Rectal smooth muscle tissue (tissue), 1 donor: Measurements from ENCODE around the gene DHRS12.

ENCODE experiments used
- H3K27ac ChIP-seq: one replicate; pipeline ENCODE4 v1.7.0; 2013; ENCODE audit warnings: low read depth, low read length, inconsistent platforms
- H3K27me3 ChIP-seq: one replicate; pipeline ENCODE4 v1.7.0; 2013; ENCODE audit warnings: low read length; ENCODE audit not compliant: control insufficient read depth, insufficient read depth
- H3K36me3 ChIP-seq: one replicate; pipeline ENCODE4 v1.7.0; 2013; ENCODE audit warnings: low read length; ENCODE audit not compliant: control insufficient read depth, insufficient read depth
- H3K4me1 ChIP-seq: one replicate; pipeline ENCODE4 v1.7.0; 2013; ENCODE audit warnings: low read length; ENCODE audit not compliant: control insufficient read depth, insufficient read depth
- H3K4me3 ChIP-seq: one replicate; pipeline ENCODE4 v1.7.0; 2013; ENCODE audit warnings: low read length
- H3K9ac ChIP-seq: one replicate; pipeline ENCODE4 v1.7.0; 2013; ENCODE audit warnings: low read length

Gene DHRS12, protein sequence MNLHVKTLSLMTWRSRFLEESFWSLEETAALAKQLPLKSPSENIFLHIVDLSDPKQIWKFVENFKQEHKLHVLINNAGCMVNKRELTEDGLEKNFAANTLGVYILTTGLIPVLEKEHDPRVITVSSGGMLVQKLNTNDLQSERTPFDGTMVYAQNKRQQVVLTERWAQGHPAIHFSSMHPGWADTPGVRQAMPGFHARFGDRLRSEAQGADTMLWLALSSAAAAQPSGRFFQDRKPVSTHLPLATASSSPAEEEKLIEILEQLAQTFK

GRCh38 chr13:51803422-51804294 is at the start of gene DHRS12:
TSS of gene DHRS12 (minus strand) at chr13:51804163. CDS start at chr13:51799659, 4,504 bp downstream.
- Histone ChIP-seq H3K9ac (peak within 1 kb of the TSS; percentile 98), H3K27me3 (no peaks in the 10 kb centered on the region), H3K4me3 (peak within 1 kb of the TSS; percentile 87), H3K36me3 (no peaks in the 10 kb centered on the region), H3K4me1 (peaks cover 24% of the 10 kb centered on the region), H3K27ac (peak within 1 kb of the TSS; percentile 97)

GRCh38 chr13:51849145-51850101 is 45.5 kb upstream of the DHRS12 start:
- no peak overlapping the region for H3K4me3 ChIP-seq
- no peak overlapping the region for H3K27ac ChIP-seq
- no peaks in the 10 kb centered on the region for H3K4me1 ChIP-seq
- no peaks in the 10 kb centered on the region for H3K36me3 ChIP-seq
- H3K9ac ChIP-seq: no peak overlapping the region
- H3K27me3 ChIP-seq: no peaks in the 10 kb centered on the region

GRCh38 chr13:51848674-51849073 is 44.7 kb upstream of the DHRS12 start:
- H3K4me1 ChIP-seq: no peaks in the 10 kb centered on the region
- no peak overlapping the region for H3K27ac ChIP-seq
- no peak overlapping the region for H3K9ac ChIP-seq
- H3K27me3 ChIP-seq: no peaks in the 10 kb centered on the region
- H3K36me3 ChIP-seq: no peaks in the 10 kb centered on the region
- H3K4me3 ChIP-seq: no peak overlapping the region

DNA sequence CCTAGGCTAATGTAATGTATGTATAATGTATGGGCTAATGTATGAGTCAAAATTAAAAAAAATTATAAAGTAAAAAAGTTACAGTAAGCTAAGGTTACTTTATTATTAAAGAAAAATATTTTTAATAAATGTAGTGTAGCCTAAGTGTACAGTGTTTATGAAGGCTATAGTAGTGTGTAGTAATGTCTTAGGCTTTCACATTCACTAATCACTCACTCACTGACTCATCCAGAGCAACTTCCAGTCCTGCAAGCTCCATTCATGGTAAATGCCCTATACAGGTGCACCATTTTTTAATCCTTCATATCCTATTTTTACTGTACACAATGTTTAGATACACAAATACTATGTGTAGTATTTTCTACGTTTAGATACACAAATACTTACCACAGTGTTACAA is 42.8 kb upstream of the DHRS12 start:
- H3K9ac ChIP-seq: no peak overlapping the region
- no peaks in the 10 kb centered on the region for H3K27me3 ChIP-seq
- no peaks in the 10 kb centered on the region for H3K36me3 ChIP-seq
- H3K4me3 ChIP-seq: no peak overlapping the region
- H3K4me1 ChIP-seq: no peaks in the 10 kb centered on the region
- no peak overlapping the region for H3K27ac ChIP-seq

GRCh38 chr13:51845574-51846318 is 41.8 kb upstream of the DHRS12 start:
- H3K36me3 ChIP-seq: no peaks in the 10 kb centered on the region
- H3K9ac ChIP-seq: no peak overlapping the region
- H3K27me3 ChIP-seq: no peaks in the 10 kb centered on the region
- no peaks in the 10 kb centered on the region for H3K4me1 ChIP-seq
- H3K27ac ChIP-seq: no peak overlapping the region
- no peak overlapping the region for H3K4me3 ChIP-seq

DNA sequence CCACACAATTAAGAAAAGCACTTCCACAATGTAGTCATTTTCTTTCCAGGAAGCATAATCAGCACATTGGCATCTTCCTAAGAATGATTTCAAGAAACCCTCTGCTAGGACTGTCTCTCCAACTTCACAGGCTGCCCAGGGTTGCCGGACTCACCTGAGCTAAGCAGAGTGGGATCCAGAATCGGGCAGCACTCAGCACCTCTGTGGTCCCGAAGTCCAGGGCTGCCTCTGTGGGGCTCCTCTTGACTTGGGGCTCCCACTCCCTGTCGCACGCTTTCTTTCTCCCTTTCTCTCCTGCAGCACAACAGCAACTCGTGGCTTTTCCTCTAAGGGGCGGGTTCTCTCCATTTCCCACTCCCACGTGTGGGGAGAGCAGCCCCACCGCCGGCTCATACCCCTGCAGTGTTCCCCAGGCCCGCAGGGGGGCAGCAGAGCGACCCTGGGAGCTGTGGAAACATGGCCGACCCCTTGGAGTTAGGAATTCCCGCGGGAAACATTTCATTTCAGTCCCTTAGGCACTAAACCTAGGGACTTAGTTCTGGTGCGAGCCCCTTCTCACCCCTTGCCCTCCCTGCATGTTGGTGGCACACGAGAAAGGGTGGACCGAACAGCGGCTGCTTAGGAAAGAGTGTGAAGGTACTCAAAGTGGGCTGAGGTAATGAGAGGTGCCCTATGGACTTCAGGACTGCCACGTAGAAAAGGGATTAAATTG is 41.1 kb upstream of the DHRS12 start, which contains the start of gene TMEM272:
Gene TMEM272, minus strand, starts transcription at position 316 of the 712 bp plus-strand sequence. CDS start 6,647 bp downstream, outside the sequence.
- Histone ChIP-seq H3K4me3 (no peak within 1 kb of the TSS), H3K27me3 (no peaks in the 10 kb centered on the region), H3K9ac (no peak within 1 kb of the TSS), H3K27ac (no peak within 1 kb of the TSS), H3K36me3 (no peaks in the 10 kb centered on the region), H3K4me1 (no peaks in the 10 kb centered on the region)

DNA sequence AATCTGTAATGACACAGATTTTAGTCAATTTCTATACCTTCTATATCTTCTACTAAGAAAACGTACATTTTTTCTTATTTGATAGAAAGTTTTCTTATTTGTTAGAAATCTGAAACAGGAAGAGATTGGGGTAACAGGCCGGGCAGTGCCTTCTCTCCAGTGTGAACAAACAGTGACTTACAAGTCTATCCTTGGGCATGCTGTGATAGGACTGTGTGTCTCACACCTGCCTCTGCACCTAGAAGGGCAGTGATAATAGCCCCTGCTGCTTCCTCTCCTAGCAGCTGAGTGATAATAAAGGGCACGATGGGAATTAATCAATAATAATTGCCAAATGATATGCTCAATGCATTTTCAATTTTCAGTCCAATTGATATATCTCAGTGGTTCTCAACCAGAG is 39.6 kb upstream of the DHRS12 start:
- Histone ChIP-seq H3K4me3 (no peak overlapping the region), H3K27ac (no peak overlapping the region), H3K4me1 (no peaks in the 10 kb centered on the region), H3K9ac (no peak overlapping the region), H3K36me3 (no peaks in the 10 kb centered on the region), H3K27me3 (no peaks in the 10 kb centered on the region)

DNA sequence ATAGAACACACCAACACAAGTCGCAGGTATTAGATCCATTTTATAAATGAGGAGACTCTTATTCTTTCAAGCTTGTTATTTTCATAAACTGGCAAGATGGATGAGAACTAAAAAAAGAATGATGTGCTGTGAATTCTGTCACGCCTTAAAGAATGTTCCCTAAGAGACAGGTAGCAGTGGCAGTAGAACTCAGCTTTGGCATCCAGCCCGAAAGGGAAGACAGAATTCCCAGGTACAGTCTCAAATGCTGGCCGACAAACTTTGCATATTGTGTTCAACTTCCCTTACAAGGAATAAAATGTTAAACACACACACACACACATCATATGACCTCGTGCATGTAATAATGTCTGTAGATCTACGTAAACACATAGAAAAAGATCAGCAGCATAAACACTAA is 37.8 kb upstream of the DHRS12 start:
- Histone ChIP-seq H3K4me1 (no peaks in the 10 kb centered on the region), H3K36me3 (no peaks in the 10 kb centered on the region), H3K27me3 (no peaks in the 10 kb centered on the region), H3K27ac (no peak overlapping the region), H3K9ac (no peak overlapping the region), H3K4me3 (no peak overlapping the region)

GRCh38 chr13:51840917-51841316 is 37.0 kb upstream of the DHRS12 start:
- H3K27ac ChIP-seq: no peak overlapping the region
- H3K4me1 ChIP-seq: no peaks in the 10 kb centered on the region
- H3K27me3 ChIP-seq: no peaks in the 10 kb centered on the region
- H3K36me3 ChIP-seq: no peaks in the 10 kb centered on the region
- H3K4me3 ChIP-seq: no peak overlapping the region
- H3K9ac ChIP-seq: no peak overlapping the region

DNA sequence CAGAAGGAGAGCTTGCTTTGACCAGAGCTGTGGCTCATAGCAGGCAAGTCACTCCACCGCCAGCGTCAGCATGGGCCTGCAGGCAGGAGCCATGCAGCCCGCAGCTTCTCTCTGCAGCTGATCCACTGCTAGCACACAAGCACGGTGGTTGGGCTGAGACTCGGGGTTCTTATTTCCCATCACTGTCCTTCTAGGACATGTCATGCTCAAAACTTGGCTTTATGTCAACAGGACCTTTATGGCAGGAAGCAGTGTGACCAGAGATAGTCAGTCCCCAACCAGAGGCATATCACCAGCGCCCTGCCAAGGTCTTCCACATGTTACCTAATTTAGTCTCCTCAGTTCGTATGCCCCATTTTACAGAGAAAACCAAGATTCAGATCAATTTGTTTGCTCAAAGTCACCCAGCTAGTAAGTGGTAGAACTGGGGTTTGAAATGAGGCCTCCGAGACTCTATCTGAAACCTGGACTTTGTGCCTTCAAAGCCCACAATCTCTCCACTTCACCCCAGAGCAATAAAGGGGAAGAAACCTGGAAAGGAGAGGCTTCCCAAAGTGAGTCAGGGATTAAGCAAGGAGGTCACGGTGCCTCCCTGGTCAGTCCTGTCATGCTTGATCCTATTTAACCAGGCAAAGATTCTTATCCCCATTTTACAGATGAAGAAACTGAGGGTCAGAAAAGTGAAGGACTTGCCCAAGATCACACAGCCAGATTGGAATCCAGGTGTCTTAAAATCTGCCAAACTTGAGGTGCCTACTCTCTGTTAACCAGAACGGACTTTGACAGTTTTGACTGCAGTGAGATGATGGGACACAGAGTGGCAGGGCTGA is 36.0 kb upstream of the DHRS12 start:
- H3K9ac ChIP-seq: no peak overlapping the region
- H3K4me3 ChIP-seq: no peak overlapping the region
- no peak overlapping the region for H3K27ac ChIP-seq
- H3K27me3 ChIP-seq: no peaks in the 10 kb centered on the region
- no peaks in the 10 kb centered on the region for H3K36me3 ChIP-seq
- no peaks in the 10 kb centered on the region for H3K4me1 ChIP-seq
